Right lung (tissue), 10 donors: Measurements from ENCODE around the gene CER1. TPM values are rescaled to one million over a fixed set of nuclear protein-coding genes. Genes with fewer than 3 reads are reported as not detected.
A peak's percentile ranks its signal among the peaks of the same experiment; 100 is the strongest.

ENCODE experiments used
- DNase-seq, 2 donors: peaks; one replicate each; pipeline ENCODE4 v3.0.0-alpha.2; 2013
- long read RNA-seq, 8 donors: transcript quantifications; one replicate each; lab custom pipeline, GENCODE V29; 2026
- polyA plus RNA-seq, 5 donors: library from polyadenylated mRNA; unstranded; fragments of 120-200 nt; gene quantifications; one replicate each; pipeline versions ENCODE4 v1.2.1 to v1.2.3, GENCODE V29; 2013; ENCODE audit warnings: inconsistent platforms in 1 of 5, low replicate concordance in 1 of 5; ENCODE audit not compliant: insufficient read length in 5 of 5, insufficient read depth in 1 of 5

CER1 gene
- polyA plus RNA-seq = under 1 TPM; 0.18 to 0.68 (median 0.42) TPM
- long read RNA-seq, donor 1, partial matches to known transcripts = 0 of 1 reads
- long read RNA-seq, donor 1, other reads (novel, unspliced or antisense) = 0 of 1 reads
- long read RNA-seq, donor 2 = 0 reads
- long read RNA-seq, donor 3 = 0 reads
- long read RNA-seq, donor 4 = 0 reads
- long read RNA-seq, donor 5 = 0 reads
- long read RNA-seq, donor 6 = 0 reads
- long read RNA-seq, donor 7 = 0 reads
- long read RNA-seq, donor 8 = 0 reads

DNA sequence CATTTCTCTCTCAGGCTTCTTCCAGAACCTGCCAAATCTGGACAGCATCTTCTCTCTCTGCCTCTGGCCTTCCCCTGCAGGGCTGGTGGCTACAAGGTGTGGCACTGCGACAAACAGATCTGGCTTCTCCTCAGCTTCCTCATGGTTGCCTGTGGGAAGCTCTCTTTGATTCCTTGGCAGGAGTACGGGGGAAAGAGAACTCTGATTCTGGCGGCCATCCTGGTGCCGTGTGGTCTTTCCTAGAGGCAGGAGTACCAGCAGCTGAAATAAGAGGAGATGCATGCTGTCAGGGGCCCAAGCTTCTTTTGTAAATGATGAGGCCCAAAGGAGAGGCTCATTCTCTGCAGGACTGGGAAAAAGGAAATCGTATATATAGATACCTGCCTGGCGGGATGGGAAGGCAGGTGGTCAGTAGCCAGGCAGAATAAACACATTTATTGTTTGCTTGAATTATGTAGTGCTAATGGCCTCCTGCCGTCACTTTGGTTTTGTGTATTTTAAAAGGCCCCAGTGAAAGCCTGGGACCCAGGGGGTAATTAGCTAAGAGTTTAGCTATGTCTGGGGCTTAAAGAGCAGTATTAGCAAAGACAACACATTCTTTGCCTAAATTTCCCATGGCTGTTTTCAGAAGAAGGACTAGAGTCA is at the start of gene CER1:
Gene CER1, minus strand, starts transcription at position 343 of the 645 bp plus-strand sequence. Its CDS starts 61 bp downstream, at position 282.
- no peak for DNase-seq

GRCh38 chr9:14770592-14770991 is 48.1 kb upstream of the CER1 start:
- no peak for DNase-seq

- no peak for DNase-seq
These were observed 46.7 kb upstream of the CER1 start for GRCh38 chr9:14769230-14769571.

DNA sequence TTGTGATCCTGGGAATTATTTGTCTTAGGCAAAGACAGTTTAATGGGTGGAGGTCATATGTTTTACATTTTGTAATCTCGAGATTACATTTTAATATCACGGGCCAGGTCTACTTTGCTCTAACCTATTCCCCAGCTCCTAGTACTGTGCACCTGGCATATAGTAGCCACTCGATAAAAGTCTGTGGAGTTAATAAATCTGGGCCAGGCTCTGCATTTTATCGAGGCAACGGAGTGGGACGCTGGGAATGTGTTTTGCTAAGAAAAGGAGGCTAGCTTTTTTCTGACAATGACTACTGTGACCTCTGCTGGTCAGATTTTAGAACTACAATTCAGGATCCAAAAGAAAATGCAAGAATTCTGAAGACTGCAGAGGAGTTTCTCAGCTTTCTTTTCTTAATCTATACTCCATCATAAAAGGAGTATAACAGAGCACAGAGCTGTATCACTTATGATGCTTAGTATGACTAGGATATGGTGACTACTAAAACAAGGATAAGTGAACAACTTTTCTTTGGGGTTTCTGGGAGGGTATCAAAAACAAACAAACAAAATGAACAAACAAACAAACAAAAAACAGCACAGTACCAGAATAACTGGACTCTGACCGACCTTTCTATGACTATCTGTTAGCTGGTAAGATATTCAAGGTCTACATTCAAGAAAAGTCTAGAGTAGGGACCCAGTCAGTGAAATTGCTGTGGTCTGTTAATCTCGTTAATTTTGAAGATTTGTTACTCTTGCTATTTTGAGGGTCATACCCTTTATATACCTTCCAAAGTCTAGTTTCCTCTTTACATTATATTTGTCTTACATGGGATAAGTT is 46.1 kb upstream of the CER1 start:
- peak; percentile 25 to 39 for DNase-seq

- DNase-seq = no peak
These were observed 43.8 kb upstream of the CER1 start for GRCh38 chr9:14766299-14766698.

DNA sequence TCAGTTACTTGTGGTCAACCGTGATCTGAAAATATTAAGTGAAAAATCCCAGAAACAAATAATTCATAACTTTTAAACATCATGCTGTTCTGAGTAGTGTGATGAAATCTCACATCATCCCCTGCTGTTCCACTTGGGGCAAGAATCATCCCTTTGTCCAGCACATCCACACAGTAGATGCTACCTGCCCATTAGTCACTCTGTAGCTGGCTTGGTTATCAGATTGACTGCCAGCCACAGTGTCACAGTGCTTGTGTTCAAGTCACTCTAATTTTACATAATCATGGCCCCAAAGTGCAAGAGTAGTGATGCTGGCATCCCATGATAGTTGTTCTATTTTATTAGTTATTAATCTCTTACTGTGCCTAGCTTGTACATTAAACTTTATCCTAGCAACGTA is 39.1 kb upstream of the CER1 start:
- no peak for DNase-seq

- DNase-seq = no peak
These were observed 37.5 kb upstream of the CER1 start for GRCh38 chr9:14760060-14760459.

DNA sequence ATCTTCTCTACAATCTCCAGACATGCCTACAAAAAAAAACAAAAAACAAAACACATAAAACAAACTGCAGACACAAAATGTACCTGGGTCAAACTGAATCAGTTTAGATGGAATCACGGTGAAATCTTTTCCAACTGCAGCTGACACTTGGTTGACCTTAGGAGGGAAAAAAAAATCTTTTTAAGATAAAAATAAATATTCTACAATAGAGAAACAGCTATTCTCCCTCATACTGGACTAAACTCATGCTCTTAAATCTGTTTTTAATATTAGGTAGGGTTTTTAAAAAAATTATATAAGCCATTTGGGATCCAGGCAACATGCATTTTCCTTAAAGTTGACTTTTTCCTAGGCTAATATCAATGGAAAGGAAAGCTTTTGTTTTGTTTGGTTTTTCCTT is 33.8 kb upstream of the CER1 start:
- no peak for DNase-seq

- DNase-seq = no peak
These were observed 30.3 kb upstream of the CER1 start for GRCh38 chr9:14752871-14753270.

DNA sequence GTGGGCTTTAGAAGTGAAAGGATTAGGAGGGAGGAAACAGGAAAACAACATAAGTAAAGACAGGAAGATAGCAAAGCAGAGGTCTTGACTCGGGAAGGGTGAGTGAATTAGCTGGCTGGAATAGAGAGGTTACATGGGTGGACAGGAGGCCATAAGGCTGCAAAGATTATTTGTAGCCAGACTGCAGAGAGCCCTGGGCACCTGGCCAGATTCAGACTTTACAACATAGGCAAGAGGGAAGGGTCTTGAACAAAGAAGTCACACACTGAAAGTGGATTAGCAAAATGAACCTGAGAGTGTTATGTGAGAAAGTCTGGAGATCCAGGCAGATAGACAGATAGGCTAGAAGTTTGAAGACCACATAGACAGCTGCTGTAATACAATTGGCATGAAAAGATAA is 29.7 kb upstream of the CER1 start:
- peak; percentile 32 to 36 for DNase-seq

DNA sequence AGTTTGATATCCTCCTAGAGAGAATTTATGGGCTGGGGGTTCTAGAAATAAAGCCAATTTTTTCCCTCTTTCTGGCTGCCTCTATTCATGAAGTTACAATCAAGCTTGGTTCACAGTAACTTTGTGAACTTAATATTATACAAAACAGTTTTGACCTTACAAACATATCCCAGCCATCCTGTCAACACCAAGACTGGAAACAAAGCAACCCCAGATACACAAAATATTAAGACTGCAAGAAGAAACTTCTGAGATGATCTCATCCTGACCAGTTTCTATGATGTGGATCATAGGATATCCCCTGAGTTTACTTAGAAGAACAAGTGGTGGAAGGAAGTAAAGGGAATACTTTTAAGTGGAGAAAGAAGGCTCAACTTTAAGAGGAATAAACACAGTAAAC is 28.3 kb upstream of the CER1 start:
- DNase-seq = no peak

- DNase-seq = no peak
These were observed 27.2 kb upstream of the CER1 start for GRCh38 chr9:14749741-14750211.

DNA sequence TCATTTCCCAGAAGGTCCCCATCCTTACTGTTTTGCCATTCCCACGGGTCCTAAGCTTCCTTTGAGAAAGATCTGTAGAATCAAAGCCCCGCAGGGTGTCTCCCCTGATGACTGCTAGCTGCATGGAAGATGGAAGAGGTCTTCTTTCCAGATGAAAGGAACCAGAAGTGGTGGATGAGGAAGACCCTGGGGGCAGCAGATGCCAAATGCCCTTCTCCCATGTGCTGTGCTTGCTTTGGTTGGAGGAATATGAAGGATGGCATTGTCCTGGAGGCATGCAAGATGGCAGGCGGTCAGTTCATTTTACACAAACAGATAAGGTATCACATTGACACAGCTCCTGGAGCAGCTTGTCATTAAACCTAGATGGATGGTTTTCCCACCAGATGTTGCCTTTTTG is 25.8 kb upstream of the CER1 start:
- no peak for DNase-seq

GRCh38 chr9:14747111-14747510 is 24.6 kb upstream of the CER1 start:
- DNase-seq = no peak

- DNase-seq = no peak
These were observed 24.1 kb upstream of the CER1 start for GRCh38 chr9:14746626-14747025.

DNA sequence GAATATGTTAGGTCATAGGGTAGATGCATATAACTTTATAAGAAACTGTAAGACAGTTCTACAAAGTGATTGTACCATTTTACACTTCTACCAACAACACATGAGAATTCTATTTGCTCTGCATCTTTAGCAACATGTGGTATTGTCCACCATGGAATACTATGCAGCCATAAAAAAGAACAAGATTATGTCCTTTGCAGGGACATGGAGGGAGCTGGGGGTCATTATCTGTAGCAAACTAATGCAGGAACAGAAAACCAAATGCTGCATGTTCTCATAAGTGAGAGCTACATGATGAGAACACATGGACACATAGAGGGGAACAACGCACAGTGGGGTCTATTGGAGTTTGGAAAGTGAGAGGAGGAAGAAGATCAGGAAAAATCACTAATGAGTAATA is 22.2 kb upstream of the CER1 start:
- no peak for DNase-seq

- no peak for DNase-seq
These were observed 18.8 kb upstream of the CER1 start for GRCh38 chr9:14741369-14741768.

GRCh38 chr9:14733133-14733532 is 10.6 kb upstream of the CER1 start:
- no peak for DNase-seq

DNA sequence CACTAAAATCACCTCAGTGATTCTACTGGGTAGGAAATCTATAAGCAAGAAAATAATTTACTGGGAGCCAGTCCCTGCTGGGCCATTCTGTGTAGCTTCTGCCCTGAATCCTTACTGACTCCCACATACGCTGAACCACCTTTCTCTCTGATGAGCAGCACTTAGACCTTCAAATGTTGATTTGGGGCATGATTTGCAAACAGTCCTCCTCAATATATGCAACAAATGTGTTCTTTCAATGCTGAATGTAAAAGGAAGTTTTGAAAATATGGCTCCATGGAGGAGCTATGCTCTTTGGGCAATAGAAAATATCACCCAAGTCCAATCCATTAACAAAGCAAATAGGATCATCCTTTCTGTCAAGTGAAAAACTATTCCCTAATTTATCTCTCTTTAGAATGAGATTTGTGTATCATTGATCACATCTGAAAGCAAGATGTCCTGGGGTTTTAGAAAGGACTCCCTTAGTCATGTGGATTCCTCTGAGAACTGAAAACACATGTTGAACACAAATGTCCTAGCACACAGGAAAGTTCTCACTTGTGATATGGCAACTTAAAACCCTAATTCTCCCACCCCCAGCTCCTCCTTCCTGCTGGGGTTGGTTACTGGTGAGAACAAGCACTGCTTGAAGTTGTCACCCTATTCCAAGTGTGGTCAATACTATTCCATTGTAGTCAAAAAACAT is 8.9 kb upstream of the CER1 start:
- DNase-seq = no peak

DNA sequence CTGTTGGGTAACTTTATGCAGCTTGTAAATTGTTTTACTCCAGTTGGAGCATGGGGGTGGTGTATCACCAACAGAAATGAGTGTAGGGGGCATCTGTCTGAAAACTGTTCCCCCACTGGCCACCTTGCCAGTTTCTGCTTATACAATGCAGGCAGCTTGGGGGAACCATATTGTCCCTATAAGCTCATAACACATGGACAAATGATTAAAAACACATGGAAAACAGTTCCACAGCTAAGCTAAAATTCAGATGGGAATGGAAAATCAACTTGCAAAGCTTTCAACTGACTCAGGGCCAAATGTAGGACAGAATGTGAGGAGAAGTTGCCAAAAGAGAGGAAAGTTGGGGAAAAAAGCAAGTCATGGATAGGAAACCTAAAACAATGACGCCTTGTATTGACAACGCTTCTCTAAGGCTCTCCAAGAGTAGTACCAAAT is 7.9 kb upstream of the CER1 start:
- DNase-seq = no peak

DNA sequence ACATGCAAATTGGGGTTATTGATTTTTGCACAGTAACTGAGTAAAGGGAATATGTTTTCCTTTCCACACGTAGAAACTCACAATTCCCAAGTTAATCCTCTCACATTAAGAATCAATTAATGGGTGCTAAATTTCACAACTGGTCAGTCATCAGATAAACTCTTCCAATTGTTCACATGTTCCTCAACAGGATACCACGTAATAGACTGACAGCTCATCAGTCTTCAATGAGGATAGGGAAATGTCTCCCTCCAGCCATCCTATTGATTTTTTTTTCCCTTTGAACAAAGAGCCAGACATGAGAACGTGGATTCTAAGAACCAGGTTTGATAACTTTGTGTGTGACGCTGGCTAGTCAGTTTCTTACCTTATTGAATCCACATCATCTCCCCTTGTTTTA is 768 bp upstream of the CER1 start:
- no peak for DNase-seq

DNA sequence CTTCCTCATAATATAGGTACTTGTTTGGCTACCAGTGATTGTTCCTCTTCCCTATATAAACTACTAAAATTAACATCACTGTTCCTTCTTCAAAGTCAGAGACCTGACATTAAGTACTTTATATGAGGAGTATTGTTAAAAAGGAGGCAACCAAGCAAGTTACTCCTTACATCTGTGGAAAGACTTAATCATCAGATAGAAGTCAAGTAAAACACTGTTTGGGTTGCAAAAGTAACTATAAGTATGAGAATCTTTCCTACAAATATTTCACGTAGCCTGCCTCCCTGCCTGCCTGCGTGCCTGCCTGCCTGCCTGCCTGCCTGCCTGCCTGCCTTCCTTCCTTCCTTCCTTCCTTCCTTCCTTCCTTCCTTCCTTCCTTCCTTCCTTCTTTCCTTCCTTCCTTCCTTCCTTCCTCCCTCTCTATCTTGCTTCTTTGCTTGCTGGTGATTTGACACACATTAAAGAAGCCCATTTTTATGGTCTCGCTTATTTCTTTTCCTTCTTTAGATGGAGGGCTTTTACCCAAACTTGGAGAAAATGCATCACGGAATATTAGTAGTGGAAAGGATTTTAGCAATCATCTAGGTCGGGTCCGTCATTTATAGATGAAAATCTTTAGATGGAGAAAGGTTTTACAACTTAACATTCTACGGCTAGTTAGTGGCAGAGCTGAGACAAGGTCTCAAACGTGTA is 3.2 kb downstream of the CER1 start:
- DNase-seq = no peak
